Metanephros (tissue), 2 donors: ENCODE measurements around the gene BMP8A. TPM values are rescaled to one million over a fixed set of nuclear protein-coding genes. Genes with fewer than 3 reads are reported as not detected.

ENCODE experiments used
- small RNA-seq: library from RNA; depleted of rRNA; stranded (forward); fragments of <200 nt; gene quantifications from one replicate; pipeline ENCODE3, GENCODE V24; 2014; ENCODE audit warnings: low replicate concordance
- total RNA-seq: library from RNA; depleted of rRNA; stranded (reverse); fragments of >200 nt; gene quantifications from one replicate; pipeline ENCODE4 v1.2.3, GENCODE V29; 2014

The BMP8A gene
- 0.70 TPM for total RNA-seq

GRCh38 chr1:39491146-39491921, at the start of gene BMP8A:
BMP8A (plus strand) TSS chr1:39491636; CDS start chr1:39491992, 356 bp downstream.

Small RNA genes within 50 kb of the gene (small RNA-seq; reads per million reads assigned to genes)
- 5.6 reads per million, percentile 93 among the genes with 10 or more reads in this experiment for gene SNORA55

Other genes with a start within 250 kb of the BMP8A start
- gene PABPC4, start 85.2 kb downstream of the BMP8A start, total RNA-seq = 192 TPM
- 12.1 TPM for gene HEYL, start 148.0 kb downstream of the BMP8A start, total RNA-seq
- 4.1 TPM for gene NT5C1A, start 180.5 kb downstream of the BMP8A start, total RNA-seq
- gene HPCAL4, start 199.8 kb downstream of the BMP8A start, total RNA-seq = 1.2 TPM
- 32.5 TPM for gene PPIE, start 247.2 kb downstream of the BMP8A start, total RNA-seq